Measurements from ENCODE around the gene INTS14.

INTS14 gene

GRCh38 chr15:65530318-65531111, 80.4 kb downstream of the INTS14 start, which contains the start of gene HACD3:
TSS of gene HACD3 (plus strand) at chr15:65530463. CDS start at chr15:65530632, 169 bp downstream.
- DNase-seq (ENCODE audit: low spot score) = peak; percentile 100

- DNase-seq (ENCODE audit: low spot score) = no peak
These were observed 81.1 kb downstream of the INTS14 start for GRCh38 chr15:65529762-65530317.
